Bronchial epithelial cell (primary cell): Measurements from ENCODE around the gene NENF. TPM values are rescaled to one million over a fixed set of nuclear protein-coding genes. Genes with fewer than 3 reads are reported as not detected.
"Not testable (repeated sequence)": the region's sequence is repeated elsewhere in the genome, so short reads cannot be mapped to it uniquely, and the experiment has no call there.

Experiments
- DNase-seq: peaks from one replicate; pipeline ENCODE4 v3.0.0-alpha.2; 2010; ENCODE audit warnings: low read depth
- FAIRE-seq: peaks from 2 replicates; lab custom pipeline; 2011; peaks lifted over from hg19 to GRCh38; lab: Jason Lieb, UNC
- H3K27me3 ChIP-seq: 2 replicates; pipeline ENCODE4 v1.5.1; 2011; ENCODE audit warnings: low read length; ENCODE audit not compliant: control insufficient read depth, insufficient read depth
- H3K36me3 ChIP-seq: 2 replicates; pipeline ENCODE4 v1.5.1; 2011; ENCODE audit warnings: low read length; ENCODE audit not compliant: control insufficient read depth, insufficient read depth
- H3K4me3 ChIP-seq: 2 replicates; pipeline ENCODE4 v1.5.1; 2011; ENCODE audit warnings: mild to moderate bottlenecking, low read depth, low read length, control low read depth
- total RNA-seq: library from RNA; depleted of rRNA; stranded (reverse); fragments of >200 nt; gene quantifications from 2 replicates; pipeline ENCODE4 v1.2.1, GENCODE V29; 2014
- TF ChIP-seq, protein P1 (sequence below): IDR thresholded peaks from 2 replicates; pipeline ENCODE4 v1.5.1; 2011; ENCODE audit warnings: mild to moderate bottlenecking, moderate library complexity, low read length, control low read depth, inconsistent platforms; ENCODE audit not compliant: insufficient read depth, severe bottlenecking

The NENF gene
- total RNA-seq, 1 donor from 2014 or later, result 50.5 TPM

GRCh38 chr1:212470059-212470458, 37.3 kb downstream of the NENF start:
- FAIRE-seq (peak; percentile 77), DNase-seq (peak; percentile 95)
- no peaks in the 10 kb centered on the region for H3K27me3 ChIP-seq
- TF ChIP-seq, protein P1, sequence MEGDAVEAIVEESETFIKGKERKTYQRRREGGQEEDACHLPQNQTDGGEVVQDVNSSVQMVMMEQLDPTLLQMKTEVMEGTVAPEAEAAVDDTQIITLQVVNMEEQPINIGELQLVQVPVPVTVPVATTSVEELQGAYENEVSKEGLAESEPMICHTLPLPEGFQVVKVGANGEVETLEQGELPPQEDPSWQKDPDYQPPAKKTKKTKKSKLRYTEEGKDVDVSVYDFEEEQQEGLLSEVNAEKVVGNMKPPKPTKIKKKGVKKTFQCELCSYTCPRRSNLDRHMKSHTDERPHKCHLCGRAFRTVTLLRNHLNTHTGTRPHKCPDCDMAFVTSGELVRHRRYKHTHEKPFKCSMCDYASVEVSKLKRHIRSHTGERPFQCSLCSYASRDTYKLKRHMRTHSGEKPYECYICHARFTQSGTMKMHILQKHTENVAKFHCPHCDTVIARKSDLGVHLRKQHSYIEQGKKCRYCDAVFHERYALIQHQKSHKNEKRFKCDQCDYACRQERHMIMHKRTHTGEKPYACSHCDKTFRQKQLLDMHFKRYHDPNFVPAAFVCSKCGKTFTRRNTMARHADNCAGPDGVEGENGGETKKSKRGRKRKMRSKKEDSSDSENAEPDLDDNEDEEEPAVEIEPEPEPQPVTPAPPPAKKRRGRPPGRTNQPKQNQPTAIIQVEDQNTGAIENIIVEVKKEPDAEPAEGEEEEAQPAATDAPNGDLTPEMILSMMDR, result no peak
- no peaks in the 10 kb centered on the region for H3K36me3 ChIP-seq
- no peak overlapping the region for H3K4me3 ChIP-seq

- no peak for FAIRE-seq
- Histone ChIP-seq H3K27me3 (no peaks in the 10 kb centered on the region), H3K36me3 (no peaks in the 10 kb centered on the region), H3K4me3 (no peak overlapping the region)
- DNase-seq, result no peak
- TF ChIP-seq, protein P1, result no peak
These were observed 38.6 kb downstream of the NENF start for GRCh38 chr1:212471286-212471685.

- Histone ChIP-seq H3K27me3 (no peaks in the 10 kb centered on the region), H3K4me3 (no peak overlapping the region), H3K36me3 (no peaks in the 10 kb centered on the region)
- TF ChIP-seq, protein P1, result no peak
- DNase-seq (no peak), FAIRE-seq (no peak)
These were observed 39.4 kb downstream of the NENF start for GRCh38 chr1:212471891-212472675.

GRCh38 chr1:212473729-212474128, 41.0 kb downstream of the NENF start:
- FAIRE-seq, result no peak
- no peaks in the 10 kb centered on the region for H3K36me3 ChIP-seq
- TF ChIP-seq, protein P1, result no peak

GRCh38 chr1:212475151-212475550, 42.4 kb downstream of the NENF start:
- Histone ChIP-seq H3K36me3 (no peaks in the 10 kb centered on the region), H3K27me3 (no peaks in the 10 kb centered on the region), H3K4me3 (no peak overlapping the region)
- TF ChIP-seq, protein P1, result no peak
- FAIRE-seq, result no peak
- DNase-seq, result no peak

More at GRCh38 chr1:212473729-212474128, 41.0 kb downstream of the NENF start:
- no peak for DNase-seq
- no peak overlapping the region for H3K4me3 ChIP-seq
- no peaks in the 10 kb centered on the region for H3K27me3 ChIP-seq

DNA sequence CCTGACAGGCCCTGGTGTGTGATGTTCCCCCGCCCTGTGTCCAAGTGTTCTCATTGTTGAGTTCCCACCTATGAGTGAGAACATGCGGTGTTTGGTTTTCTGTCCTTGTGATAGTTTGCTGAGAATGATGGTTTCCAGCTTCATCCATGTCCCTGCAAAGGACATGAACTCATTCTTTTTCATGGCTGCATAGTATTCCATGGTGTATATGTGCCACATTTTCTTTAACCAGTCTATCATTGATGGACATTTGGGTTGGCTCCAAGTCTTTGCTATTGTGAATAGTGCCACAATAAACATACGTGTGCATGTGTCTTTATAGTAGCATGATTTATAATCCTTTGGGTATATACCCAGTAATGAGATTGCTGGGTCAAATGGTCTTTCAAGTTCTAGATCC, 43.1 kb downstream of the NENF start:
- H3K27me3 ChIP-seq, H3K36me3 ChIP-seq, FAIRE-seq, DNase-seq, H3K4me3 ChIP-seq: not testable (repeated sequence)
